Neural progenitor cell (in vitro differentiated cells): ENCODE results near the gene KLHDC4. TPM values are rescaled to one million over a fixed set of nuclear protein-coding genes. Genes with fewer than 3 reads are reported as not detected.

Source experiments
- DNase-seq: peaks from one replicate; pipeline ENCODE4 v3.0.0-alpha.2; 2016; ENCODE audit warnings: low spot score
- H2AFZ ChIP-seq: fragments of 200-600 bp; sonication (generic); replicated peaks from 2 replicates; pipeline ENCODE4 v1.6.1; 2016; ENCODE audit warnings: antibody characterized with exemption
- H3F3A ChIP-seq: fragments of 200-600 bp; sonication (generic); 2 replicates; pipeline ENCODE4 v1.6.1; 2016; ENCODE audit warnings: antibody characterized with exemption, low read depth
- H3K27ac ChIP-seq: fragments of 200-600 bp; sonication (generic); 2 replicates; pipeline ENCODE4 v1.5.1; 2016; ENCODE audit warnings: mild to moderate bottlenecking
- H3K27me3 ChIP-seq: fragments of 200-600 bp; sonication (generic); 2 replicates; pipeline ENCODE4 v1.6.1; 2016; ENCODE audit warnings: mild to moderate bottlenecking, moderate library complexity
- H3K36me3 ChIP-seq: fragments of 200-600 bp; sonication (generic); 2 replicates; pipeline ENCODE4 v1.5.1; 2016
- H3K4me1 ChIP-seq: fragments of 200-600 bp; sonication (generic); 2 replicates; pipeline ENCODE4 v1.6.1; 2016; ENCODE audit warnings: mixed run types
- H3K4me2 ChIP-seq: fragments of 200-600 bp; sonication (generic); 2 replicates; pipeline ENCODE4 v1.6.1; 2016
- H3K4me3 ChIP-seq: fragments of 200-600 bp; sonication (generic); 2 replicates; pipeline ENCODE4 v1.5.1; 2016
- H3K79me2 ChIP-seq: fragments of 200-600 bp; sonication (generic); 2 replicates; pipeline ENCODE4 v1.6.1; 2016; ENCODE audit warnings: low read depth
- H3K9ac ChIP-seq: fragments of 200-600 bp; sonication (generic); 2 replicates; pipeline ENCODE4 v1.6.1; 2016
- H3K9me3 ChIP-seq: fragments of 200-600 bp; sonication (generic); 2 replicates; pipeline ENCODE4 v1.5.1; 2016; ENCODE audit warnings: low read depth
- H4K20me1 ChIP-seq: fragments of 200-600 bp; sonication (generic); 2 replicates; pipeline ENCODE4 v1.6.1; 2016; ENCODE audit warnings: low read depth
- H3K27ac Mint-ChIP-seq: 3 replicates; pipeline ENCODE4 v1.8.0; 2021; ENCODE audit warnings: mixed read lengths
- H3K27me3 Mint-ChIP-seq: 2 replicates; pipeline ENCODE4 v1.8.0; 2022; ENCODE audit warnings: low read depth, mild to moderate bottlenecking, inconsistent platforms, moderate library complexity, mixed read lengths; ENCODE audit not compliant: insufficient read depth
- H3K36me3 Mint-ChIP-seq: 3 replicates; pipeline ENCODE4 v1.8.0; 2021; ENCODE audit warnings: mixed read lengths
- H3K4me1 Mint-ChIP-seq: 3 replicates; pipeline ENCODE4 v1.8.0; 2021; ENCODE audit warnings: mixed read lengths
- H3K4me3 Mint-ChIP-seq: 3 replicates; pipeline ENCODE4 v1.8.0; 2021; ENCODE audit warnings: mild to moderate bottlenecking, moderate library complexity, mixed read lengths
- H3K9me3 Mint-ChIP-seq: 3 replicates; pipeline ENCODE4 v1.8.0; 2020; ENCODE audit warnings: mixed read lengths
- CTCF ChIP-seq: fragments of 200-600 bp; sonication (generic); IDR thresholded peaks from 2 replicates; pipeline ENCODE4 v1.5.1; 2017; ENCODE audit warnings: antibody characterized with exemption, mild to moderate bottlenecking
- EZH2 ChIP-seq: fragments of 200-600 bp; sonication (generic); IDR thresholded peaks from 2 replicates; pipeline ENCODE4 v1.6.1; 2017; ENCODE audit warnings: antibody characterized with exemption, mild to moderate bottlenecking, moderate library complexity
- EZH2phosphoT487 ChIP-seq: fragments of 200-600 bp; sonication (generic); IDR thresholded peaks from 2 replicates; pipeline ENCODE4 v1.6.1; 2017; ENCODE audit warnings: antibody characterized with exemption
- total RNA-seq: library from RNA; depleted of rRNA; stranded (reverse); fragments of >200 nt; gene quantifications from 2 replicates; pipeline ENCODE4 v1.2.3, GENCODE V29; 2015; ENCODE audit warnings: low replicate concordance

The KLHDC4 gene
- total RNA-seq, 1 donor from 2014 or later = 19.2 TPM

- Mint-ChIP-seq H3K4me1 (peaks cover 4% of the 10 kb centered on the region), H3K9me3 (no peaks in the 10 kb centered on the region), H3K4me3 (no peak overlapping the region), H3K27me3 (peaks cover 11% of the 10 kb centered on the region), H3K36me3 (no peaks in the 10 kb centered on the region), H3K27ac (no peak overlapping the region)
- H3K27ac ChIP-seq = no peak overlapping the region
- no peak overlapping the region for H2AFZ ChIP-seq
- no peaks in the 10 kb centered on the region for H3K27me3 ChIP-seq
- peaks cover 19% of the 10 kb centered on the region for H3K4me1 ChIP-seq
- peaks cover 57% of the 10 kb centered on the region for H4K20me1 ChIP-seq
- no peak overlapping the region for H3K9ac ChIP-seq
- H3K4me2 ChIP-seq = no peak overlapping the region
- no peaks in the 10 kb centered on the region for H3K36me3 ChIP-seq
- no peak for TF ChIP-seq CTCF
- TF ChIP-seq EZH2phosphoT487 = no peak
- TF ChIP-seq EZH2 = no peak
- no peaks in the 10 kb centered on the region for H3K9me3 ChIP-seq
- no peak overlapping the region for H3K4me3 ChIP-seq
- no peaks in the 10 kb centered on the region for H3K79me2 ChIP-seq
- peaks cover 16% of the 10 kb centered on the region for H3F3A ChIP-seq
- peak; percentile 25 for DNase-seq
Measured at GRCh38 chr16:87658564-87659225, 107.1 kb downstream of the KLHDC4 start.

Other genes starting within 250 kb of the KLHDC4 start
- 7.1 and 19.4 TPM in 2 replicates for gene JPH3, start 163.5 kb downstream of the KLHDC4 start, total RNA-seq
- gene SLC7A5, start 103.5 kb upstream of the KLHDC4 start, total RNA-seq = 2.8 and 8.8 TPM in 2 replicates
- not detected in 2 replicates for gene CA5A, start 170.5 kb upstream of the KLHDC4 start, total RNA-seq
- 29.0 and 30.4 TPM in 2 replicates for gene BANP, start 185.4 kb upstream of the KLHDC4 start, total RNA-seq